GM12892 (cell line): Measurements from ENCODE around the gene DEFB115.

ENCODE experiments used
- POLR2A ChIP-seq: IDR thresholded peaks from 2 replicates; pipeline ENCODE4 v1.6.1; 2011; ENCODE audit warnings: low read depth, low read length, control low read depth
- TAF1 ChIP-seq: IDR thresholded peaks from 2 replicates; pipeline ENCODE4 v1.6.1; 2011; ENCODE audit warnings: low read depth, mild to moderate bottlenecking, control low read depth, low read length, borderline replicate concordance

GRCh38 chr20:31237763-31238162, 19.7 kb upstream of the DEFB115 start:
- no peak for TF ChIP-seq POLR2A
- no peak for TF ChIP-seq TAF1
